Suprapubic skin (tissue), 3 donors: ENCODE results near the gene ATOH8.

Experiments used
- CTCF ChIP-seq, 2 donors: fragments of 200-600 bp in 1 of 2; fragments of 450-650 bp in 1 of 2; sonication (generic) in 1 of 2; IDR thresholded peaks; one replicate each; pipeline ENCODE4 v1.5.1; 2016 to 2019; ENCODE audit warnings: antibody characterized with exemption in 2 of 2, mild to moderate bottlenecking in 1 of 2, moderate library complexity in 1 of 2
- EP300 ChIP-seq: sonication (generic); formaldehyde crosslinking; IDR thresholded peaks from one replicate; pipeline ENCODE4 v1.6.1; 2017; ENCODE audit warnings: antibody characterized with exemption
- POLR2A ChIP-seq, 2 donors: fragments of 450-650 bp; IDR thresholded peaks; one replicate each; pipeline ENCODE4 v1.6.1; 2017; ENCODE audit warnings: antibody characterized with exemption in 2 of 2, mild to moderate bottlenecking in 2 of 2, moderate library complexity in 2 of 2

GRCh38 chr2:85709401-85709811 is 44.4 kb upstream of the ATOH8 start:
- TF ChIP-seq CTCF (IDR thresholded peaks at IDR 0.05): no peak
- no peak for TF ChIP-seq EP300
- no peak for TF ChIP-seq POLR2A (IDR thresholded peaks at IDR 0.05)
